ENCODE measurements around the gene HUNK.
"Not testable (repeated sequence)": the region's sequence is repeated elsewhere in the genome, so short reads cannot be mapped to it uniquely, and the experiment has no call there.

The HUNK gene

GRCh38 chr21:32035617-32036016, 162.8 kb downstream of the HUNK start:
- peaks cover 4% of the 10 kb centered on the region; the same call in 1 of the 2 replicates for H3K27me3 ChIP-seq (ENCODE audit: control insufficient read depth, low read length)
- H4K20me1 ChIP-seq (ENCODE audit: control insufficient read depth, insufficient read depth, low read depth, low read length), result no peaks in the 10 kb centered on the region
- no peak overlapping the region for H3K4me2 ChIP-seq (ENCODE audit: low read length)
- no peaks in the 10 kb centered on the region for H3K4me1 ChIP-seq (ENCODE audit: control insufficient read depth, low read length)
- H3F3A ChIP-seq (ENCODE audit: control insufficient read depth, insufficient read depth), result no peaks in the 10 kb centered on the region
- no peaks in the 10 kb centered on the region for H3K79me2 ChIP-seq (ENCODE audit: control insufficient read depth, low read length)
- no peaks in the 10 kb centered on the region for H3K9me3 ChIP-seq (ENCODE audit: control insufficient read depth, insufficient read depth, low read length)
- H3K36me3 ChIP-seq (ENCODE audit: control insufficient read depth, low read length), result no peaks in the 10 kb centered on the region
- no peaks in the 10 kb centered on the region for H3K9me2 ChIP-seq (replicated peaks; ENCODE audit: control insufficient read depth, low read length)
- no peak overlapping the region for H3K4me3 ChIP-seq (ENCODE audit: low read length)
- no peak for TF ChIP-seq EZH2phosphoT487 (IDR thresholded peaks at IDR 0.05; ENCODE audit: borderline replicate concordance, low read length)
- TF ChIP-seq CTCF (IDR thresholded peaks at IDR 0.05; ENCODE audit: low read depth, low read length, poor library complexity, severe bottlenecking), result no peak
- no peak overlapping the region for H3K27ac ChIP-seq (ENCODE audit: low read depth, low read length)

DNA sequence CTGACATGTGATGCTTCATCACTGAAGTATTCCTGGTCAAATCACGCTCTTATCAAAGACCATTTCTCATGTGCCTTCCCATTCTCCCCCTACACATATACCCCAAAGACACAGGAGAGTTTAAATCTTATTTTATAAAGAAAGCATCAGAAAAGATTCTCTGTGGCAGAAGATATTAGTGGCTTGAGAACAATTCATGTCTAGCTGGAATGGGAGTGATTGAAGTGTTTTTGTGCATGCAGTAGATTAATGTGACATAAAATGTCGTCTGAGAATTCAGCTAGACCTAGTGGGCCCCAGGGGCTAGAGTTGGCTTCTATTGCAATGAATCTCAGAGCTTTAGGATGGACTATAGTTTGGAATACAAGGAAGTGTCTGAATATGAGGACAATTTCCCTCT, 163.9 kb downstream of the HUNK start:
- Histone ChIP-seq H3K27me3 (ENCODE audit: control insufficient read depth, low read length) (peaks cover 4% of the 10 kb centered on the region; the same call in 1 of the 2 replicates), H3K4me1 (ENCODE audit: control insufficient read depth, low read length) (no peaks in the 10 kb centered on the region), H4K20me1 (ENCODE audit: control insufficient read depth, insufficient read depth, low read depth, low read length) (no peaks in the 10 kb centered on the region), H3K9me2 (replicated peaks; ENCODE audit: control insufficient read depth, low read length) (no peaks in the 10 kb centered on the region), H3K9me3 (ENCODE audit: control insufficient read depth, insufficient read depth, low read length) (no peaks in the 10 kb centered on the region), H3K36me3 (ENCODE audit: control insufficient read depth, low read length) (no peaks in the 10 kb centered on the region), H3K27ac (ENCODE audit: low read depth, low read length) (no peak overlapping the region), H3K4me3 (ENCODE audit: low read length) (no peak overlapping the region), H3F3A (ENCODE audit: control insufficient read depth, insufficient read depth) (no peaks in the 10 kb centered on the region), H3K79me2 (ENCODE audit: control insufficient read depth, low read length) (no peaks in the 10 kb centered on the region), H3K4me2 (ENCODE audit: low read length) (no peak overlapping the region)
- TF ChIP-seq EZH2phosphoT487 (IDR thresholded peaks at IDR 0.05; ENCODE audit: borderline replicate concordance, low read length) (no peak), CTCF (IDR thresholded peaks at IDR 0.05; ENCODE audit: low read depth, low read length, poor library complexity, severe bottlenecking) (no peak)

DNA sequence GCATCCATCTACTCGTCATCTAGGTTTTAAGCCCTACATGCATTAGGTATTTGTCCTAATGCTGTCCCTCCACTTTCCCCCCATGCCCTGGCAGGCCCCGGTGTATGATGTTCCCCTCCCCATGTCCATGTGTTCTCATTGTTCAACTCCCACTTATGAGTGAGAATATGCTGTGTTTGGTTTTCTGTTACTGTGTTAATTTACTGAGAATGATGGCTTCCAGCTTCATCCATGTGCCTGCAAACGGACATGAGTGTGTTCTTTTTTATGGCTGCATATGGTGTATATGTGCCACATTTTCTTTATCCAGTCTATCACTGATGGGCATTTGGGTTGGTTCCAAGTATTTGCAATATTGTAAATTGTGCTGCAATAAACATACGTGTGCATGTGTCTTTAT, 165.9 kb downstream of the HUNK start:
- H3K79me2 ChIP-seq (ENCODE audit: control insufficient read depth, low read length); H3K27ac ChIP-seq (ENCODE audit: low read depth, low read length); H3K9me3 ChIP-seq (ENCODE audit: control insufficient read depth, insufficient read depth, low read length); H3F3A ChIP-seq (ENCODE audit: control insufficient read depth, insufficient read depth); H3K9me2 ChIP-seq (replicated peaks; ENCODE audit: control insufficient read depth, low read length); H4K20me1 ChIP-seq (ENCODE audit: control insufficient read depth, insufficient read depth, low read depth, low read length); H3K27me3 ChIP-seq (ENCODE audit: control insufficient read depth, low read length); H3K36me3 ChIP-seq (ENCODE audit: control insufficient read depth, low read length); H3K4me2 ChIP-seq (ENCODE audit: low read length); H3K4me1 ChIP-seq (ENCODE audit: control insufficient read depth, low read length); H3K4me3 ChIP-seq (ENCODE audit: low read length): not testable (repeated sequence)

GRCh38 chr21:32043458-32043857, 170.6 kb downstream of the HUNK start:
- Histone ChIP-seq H3K27me3 (ENCODE audit: control insufficient read depth, low read length) (no peaks in the 10 kb centered on the region), H3K36me3 (ENCODE audit: control insufficient read depth, low read length) (no peaks in the 10 kb centered on the region), H3K27ac (ENCODE audit: low read depth, low read length) (no peak overlapping the region), H3K4me1 (ENCODE audit: control insufficient read depth, low read length) (no peaks in the 10 kb centered on the region), H3K9me3 (ENCODE audit: control insufficient read depth, insufficient read depth, low read length) (peaks cover 8% of the 10 kb centered on the region; the same call in 1 of the 2 replicates), H3F3A (ENCODE audit: control insufficient read depth, insufficient read depth) (no peaks in the 10 kb centered on the region), H3K9me2 (replicated peaks; ENCODE audit: control insufficient read depth, low read length) (no peaks in the 10 kb centered on the region), H3K4me3 (ENCODE audit: low read length) (no peak overlapping the region), H3K4me2 (ENCODE audit: low read length) (no peak overlapping the region), H3K79me2 (ENCODE audit: control insufficient read depth, low read length) (no peaks in the 10 kb centered on the region), H4K20me1 (ENCODE audit: control insufficient read depth, insufficient read depth, low read depth, low read length) (no peaks in the 10 kb centered on the region)
- TF ChIP-seq EZH2phosphoT487 (IDR thresholded peaks at IDR 0.05; ENCODE audit: borderline replicate concordance, low read length), result no peak
- TF ChIP-seq CTCF (IDR thresholded peaks at IDR 0.05; ENCODE audit: low read depth, low read length, poor library complexity, severe bottlenecking), result no peak

Measured in DOHH2 (cell line).